HCT116 (cell line): ENCODE results near the gene BNIP5. TPM values are rescaled to one million over a fixed set of nuclear protein-coding genes. Genes with fewer than 3 reads are reported as not detected.

Experiments
- ATAC-seq: fragments of 200-7000 bp; cut with Tn5 transposase; 2 replicates; pipeline ENCODE4 v1.9.1; 2020; ENCODE audit warnings: mild to moderate bottlenecking, moderate library complexity
- BruUV-seq: library from RNA; stranded (reverse); fragments of 400-500 nt; replicated peaks from 2 replicates; lab custom pipeline; 2021; lab: Mats Ljungman, UMichigan
- CTCF ChIA-PET: fragments of 300-600 bp; sonication (Branson Sonifier 250); formaldehyde crosslinking; loops from one replicate; lab custom pipeline; 2021; ENCODE audit warnings: antibody characterized with exemption; lab: Charles Lee
- POLR2A ChIA-PET: fragments of 300-600, 350-600 bp; sonication (Branson Sonifier 250); formaldehyde crosslinking; loops from one replicate; lab custom pipeline; 2021; ENCODE audit warnings: antibody characterized with exemption; lab: Charles Lee
- RAD21 ChIA-PET, 2 experiments: fragments of 300-600 bp; sonication (Branson Sonifier 250); formaldehyde crosslinking; loops; one replicate each; lab custom pipeline; 2023; ENCODE audit warnings: low total read pairs in 2 of 2; ENCODE audit not compliant: uncharacterized antibody in 2 of 2, unreplicated experiment in 2 of 2, low non-redundant PET in 1 of 2; lab: Charles Lee
- DNase-seq: peaks from one replicate; pipeline ENCODE4 v3.0.0-alpha.2; 2010; ENCODE audit warnings: low read depth, low spot score
- H2AFZ ChIP-seq: fragments of 200-600 bp; shearing (Covaris generic), sonication (generic); 2 replicates; pipeline ENCODE4 v1.6.1; 2017; ENCODE audit warnings: low read depth, mixed run types, mixed read lengths, antibody characterized with exemption, low read length; ENCODE audit not compliant: poor library complexity, severe bottlenecking
- H3K27ac ChIP-seq: 2 replicates; pipeline ENCODE4 v1.5.1; 2012; ENCODE audit warnings: low read depth, low read length
- H3K27me3 ChIP-seq: fragments of 200-600 bp; sonication (generic); 2 replicates; pipeline ENCODE4 v1.6.1; 2016; ENCODE audit warnings: mixed run types, low read length, mixed read lengths; ENCODE audit not compliant: insufficient read depth
- H3K36me3 ChIP-seq, 2 experiments: fragments of 200-500 bp in 1 of 2; fragments of 200-600 bp in 1 of 2; sonication (Bioruptor generic) in 1 of 2; sonication (generic) in 1 of 2; 2 replicates each; pipeline versions ENCODE4 v1.5.1 to v1.6.1; 2014 to 2016; ENCODE audit warnings: low read length in 2 of 2, inconsistent platforms in 1 of 2, mixed read lengths in 1 of 2, mixed run types in 1 of 2; ENCODE audit not compliant: insufficient read depth in 2 of 2, control insufficient read depth in 1 of 2
- H3K4me1 ChIP-seq, 2 experiments: fragments of 200-600 bp in 1 of 2; sonication (generic) in 1 of 2; 2 replicates each; pipeline versions ENCODE4 v1.5.1 to v1.6.1; 2012 to 2017; ENCODE audit warnings: low read length in 2 of 2, inconsistent platforms in 1 of 2, mild to moderate bottlenecking in 1 of 2, mixed read lengths in 1 of 2, mixed run types in 1 of 2, moderate library complexity in 1 of 2; ENCODE audit not compliant: insufficient read depth in 2 of 2, control insufficient read depth in 1 of 2
- H3K4me2 ChIP-seq: fragments of 200-600 bp; sonication (generic); 2 replicates; pipeline ENCODE4 v1.6.1; 2017; ENCODE audit warnings: mixed run types, low read length, mixed read lengths
- H3K4me3 ChIP-seq, 2 experiments: fragments of 200-600 bp in 1 of 2; sonication (generic) in 1 of 2; replicated peaks in 1 of 2; 2 replicates each; pipeline ENCODE4 v1.5.1; 2011 to 2016; ENCODE audit warnings: low read length in 2 of 2, control low read depth in 1 of 2, low read depth in 1 of 2, mild to moderate bottlenecking in 1 of 2, mixed read lengths in 1 of 2, mixed run types in 1 of 2
- H3K79me2 ChIP-seq: fragments of 200-600 bp; sonication (generic); 2 replicates; pipeline ENCODE4 v1.6.1; 2017; ENCODE audit warnings: mild to moderate bottlenecking, mixed run types, low read length, moderate library complexity, mixed read lengths; ENCODE audit not compliant: insufficient read depth
- H3K9ac ChIP-seq: fragments of 200-600 bp; sonication (generic); 2 replicates; pipeline ENCODE4 v1.6.1; 2016; ENCODE audit warnings: low read length, mixed read lengths
- H3K9me2 ChIP-seq: fragments of 200-600 bp; sonication (generic), shearing (Covaris generic); 2 replicates; pipeline ENCODE4 v1.6.1; 2017; ENCODE audit warnings: mixed run types, mild to moderate bottlenecking, moderate library complexity; ENCODE audit not compliant: insufficient read depth
- H3K9me3 ChIP-seq, 2 experiments: fragments of 200-500 bp in 1 of 2; fragments of 200-600 bp in 1 of 2; sonication (Bioruptor generic) in 1 of 2; sonication (generic) in 1 of 2; 2 replicates each; pipeline ENCODE4 v1.6.1; 2014 to 2017; ENCODE audit warnings: low read length in 2 of 2, mixed read lengths in 2 of 2, inconsistent platforms in 1 of 2, low read depth in 1 of 2, mild to moderate bottlenecking in 1 of 2, mixed run types in 1 of 2, moderate library complexity in 1 of 2; ENCODE audit not compliant: control insufficient read depth in 1 of 2, insufficient read depth in 1 of 2
- H4K20me1 ChIP-seq: fragments of 200-600 bp; sonication (generic), shearing (Covaris generic); 2 replicates; pipeline ENCODE4 v1.6.1; 2017; ENCODE audit warnings: mixed run types, mild to moderate bottlenecking, moderate library complexity; ENCODE audit not compliant: insufficient read depth
- CEBPB ChIP-seq: IDR thresholded peaks from 2 replicates; pipeline ENCODE4 v1.6.1; 2012; ENCODE audit warnings: low read depth
- JUND ChIP-seq: IDR thresholded peaks from 2 replicates; pipeline ENCODE4 v1.6.1; 2012
- POLR2A ChIP-seq: IDR thresholded peaks from 2 replicates; pipeline ENCODE4 v1.7.0; 2011; ENCODE audit warnings: borderline replicate concordance; ENCODE audit not compliant: insufficient read depth, insufficient read length; ENCODE audit errors: extremely low read depth
- POLR2AphosphoS5 ChIP-seq: IDR thresholded peaks from 2 replicates; pipeline ENCODE4 v1.6.1; 2011; ENCODE audit warnings: mild to moderate bottlenecking, low read depth, low read length, moderate library complexity
- RAD21 ChIP-seq: IDR thresholded peaks from 2 replicates; pipeline ENCODE4 v1.6.1; 2012; ENCODE audit warnings: low read depth, mild to moderate bottlenecking
- SP1 ChIP-seq: IDR thresholded peaks from 2 replicates; pipeline ENCODE4 v1.6.1; 2012; ENCODE audit warnings: low read depth
- TCF7L2 ChIP-seq: IDR thresholded peaks from 2 replicates; pipeline ENCODE4 v1.7.0; 2011; ENCODE audit warnings: borderline replicate concordance, inconsistent platforms; ENCODE audit not compliant: insufficient read depth, insufficient read length; ENCODE audit errors: extremely low read depth
- YY1 ChIP-seq: IDR thresholded peaks from 2 replicates; pipeline ENCODE4 v1.6.1; 2011; ENCODE audit warnings: low read length, low read depth, moderate library complexity, mild to moderate bottlenecking; ENCODE audit not compliant: insufficient replicate concordance; ENCODE audit errors: extremely low read depth
- ZNF274 ChIP-seq: fragments of 200-500 bp; sonication (Bioruptor generic); IDR thresholded peaks from 2 replicates; pipeline ENCODE4 v1.6.1; 2014; ENCODE audit warnings: mild to moderate bottlenecking, low read depth, low read length, inconsistent platforms
- intact Hi-C: fragments of 100-400 bp; cut with micrococcal nuclease; formaldehyde crosslinking; loops from 2 replicates; pipeline ENCODE4 v1.10.0; 2022
- total RNA-seq: library from RNA; stranded (reverse); gene quantifications from one replicate; pipeline ENCODE4 v1.2.1, GENCODE V29; 2021; ENCODE audit not compliant: unreplicated experiment
- TF ChIP-seq, protein P1 (sequence below): IDR thresholded peaks from 2 replicates; pipeline ENCODE4 v1.6.1; 2011; ENCODE audit warnings: mild to moderate bottlenecking, low read length, moderate library complexity; ENCODE audit not compliant: insufficient replicate concordance; ENCODE audit errors: extremely low read depth
- TF ChIP-seq, protein P2 (sequence below), 3 experiments: fragments of 200-600 bp in 1 of 3; sonication (generic) in 1 of 3; IDR thresholded peaks in 2 of 3; conservative IDR thresholded peaks in 1 of 3; 2 replicates each; pipeline ENCODE4 v1.5.1; 2012 to 2017; ENCODE audit warnings: low read depth in 2 of 3, low read length in 2 of 3, antibody characterized with exemption in 1 of 3, borderline replicate concordance in 1 of 3, control low read depth in 1 of 3, mild to moderate bottlenecking in 1 of 3, mixed read lengths in 1 of 3, mixed run types in 1 of 3, moderate library complexity in 1 of 3; ENCODE audit not compliant: insufficient read depth in 1 of 3

BNIP5 gene
- total RNA-seq, 1 experiment from 2014 or later = not detected

DNA sequence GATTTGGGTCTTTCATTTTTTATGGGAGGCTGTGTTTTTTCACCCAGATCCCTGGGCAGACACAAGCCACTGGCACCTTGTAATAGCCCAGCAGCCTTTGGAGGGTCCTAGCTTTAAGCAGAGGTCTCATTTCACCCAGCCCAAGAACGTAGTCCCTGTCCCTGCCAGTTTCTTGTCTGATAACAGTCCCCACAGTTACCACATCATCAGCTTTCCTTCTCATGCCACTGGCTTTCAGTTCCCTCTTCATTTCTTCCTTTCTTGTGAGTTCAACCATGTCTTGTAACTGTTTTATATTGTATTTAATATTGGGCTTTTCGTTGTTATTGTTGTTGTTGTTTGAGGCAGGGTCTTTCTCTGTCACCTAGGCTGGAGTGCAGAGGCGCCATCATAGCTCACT is 56.2 kb downstream of the BNIP5 start:
- no peak overlapping the region for H3K4me2 ChIP-seq

More for the DNA sequence above, 56.2 kb downstream of the BNIP5 start:
- no peak overlapping the region for H2AFZ ChIP-seq
- no peaks in the 10 kb centered on the region for H3K36me3 ChIP-seq
- CTCF ChIA-PET = interaction anchor here (0.8 kb wide), 1 partner anchor 22 kb away, joined by 3 read pairs; no protein-coding TSS in a partner anchor
- no peak overlapping the region for H3K27ac ChIP-seq
- H3K9ac ChIP-seq = no peak overlapping the region
- no peaks in the 10 kb centered on the region for H3K9me2 ChIP-seq
- H3K27me3 ChIP-seq = peaks cover 12% of the 10 kb centered on the region; the same call in 1 of the 2 replicates
- H4K20me1 ChIP-seq = no peaks in the 10 kb centered on the region
- no peaks in the 10 kb centered on the region for H3K4me1 ChIP-seq
- H3K79me2 ChIP-seq = no peaks in the 10 kb centered on the region
- RAD21 ChIA-PET = no interaction called here
- TF ChIP-seq ZNF274 = no peak
- TF ChIP-seq YY1 = no peak
- no peak for TF ChIP-seq CEBPB
- TF ChIP-seq POLR2A = no peak
- no peak for TF ChIP-seq JUND
- TF ChIP-seq, protein P1, sequence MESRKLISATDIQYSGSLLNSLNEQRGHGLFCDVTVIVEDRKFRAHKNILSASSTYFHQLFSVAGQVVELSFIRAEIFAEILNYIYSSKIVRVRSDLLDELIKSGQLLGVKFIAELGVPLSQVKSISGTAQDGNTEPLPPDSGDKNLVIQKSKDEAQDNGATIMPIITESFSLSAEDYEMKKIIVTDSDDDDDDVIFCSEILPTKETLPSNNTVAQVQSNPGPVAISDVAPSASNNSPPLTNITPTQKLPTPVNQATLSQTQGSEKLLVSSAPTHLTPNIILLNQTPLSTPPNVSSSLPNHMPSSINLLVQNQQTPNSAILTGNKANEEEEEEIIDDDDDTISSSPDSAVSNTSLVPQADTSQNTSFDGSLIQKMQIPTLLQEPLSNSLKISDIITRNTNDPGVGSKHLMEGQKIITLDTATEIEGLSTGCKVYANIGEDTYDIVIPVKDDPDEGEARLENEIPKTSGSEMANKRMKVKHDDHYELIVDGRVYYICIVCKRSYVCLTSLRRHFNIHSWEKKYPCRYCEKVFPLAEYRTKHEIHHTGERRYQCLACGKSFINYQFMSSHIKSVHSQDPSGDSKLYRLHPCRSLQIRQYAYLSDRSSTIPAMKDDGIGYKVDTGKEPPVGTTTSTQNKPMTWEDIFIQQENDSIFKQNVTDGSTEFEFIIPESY = no peak
- no peak for TF ChIP-seq SP1
- no peak for TF ChIP-seq RAD21
- TF ChIP-seq POLR2AphosphoS5 = no peak
- TF ChIP-seq, protein P2, sequence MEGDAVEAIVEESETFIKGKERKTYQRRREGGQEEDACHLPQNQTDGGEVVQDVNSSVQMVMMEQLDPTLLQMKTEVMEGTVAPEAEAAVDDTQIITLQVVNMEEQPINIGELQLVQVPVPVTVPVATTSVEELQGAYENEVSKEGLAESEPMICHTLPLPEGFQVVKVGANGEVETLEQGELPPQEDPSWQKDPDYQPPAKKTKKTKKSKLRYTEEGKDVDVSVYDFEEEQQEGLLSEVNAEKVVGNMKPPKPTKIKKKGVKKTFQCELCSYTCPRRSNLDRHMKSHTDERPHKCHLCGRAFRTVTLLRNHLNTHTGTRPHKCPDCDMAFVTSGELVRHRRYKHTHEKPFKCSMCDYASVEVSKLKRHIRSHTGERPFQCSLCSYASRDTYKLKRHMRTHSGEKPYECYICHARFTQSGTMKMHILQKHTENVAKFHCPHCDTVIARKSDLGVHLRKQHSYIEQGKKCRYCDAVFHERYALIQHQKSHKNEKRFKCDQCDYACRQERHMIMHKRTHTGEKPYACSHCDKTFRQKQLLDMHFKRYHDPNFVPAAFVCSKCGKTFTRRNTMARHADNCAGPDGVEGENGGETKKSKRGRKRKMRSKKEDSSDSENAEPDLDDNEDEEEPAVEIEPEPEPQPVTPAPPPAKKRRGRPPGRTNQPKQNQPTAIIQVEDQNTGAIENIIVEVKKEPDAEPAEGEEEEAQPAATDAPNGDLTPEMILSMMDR (IDR thresholded peaks at IDR 0.05 in 2 of 3, conservative IDR thresholded peaks at IDR 0.05 in 1 of 3; ENCODE audit: borderline replicate concordance in 1 of 3, insufficient read depth in 1 of 3, low read depth in 2 of 3, low read length in 2 of 3) = no peak
- no peak for TF ChIP-seq TCF7L2
- POLR2A ChIA-PET = no interaction called here
- no peaks in the 10 kb centered on the region for H3K9me3 ChIP-seq
- intact Hi-C loops = no loop called here
- ATAC-seq (no peak), DNase-seq (no peak)
- BruUV-seq = no TSS peak
- H3K4me3 ChIP-seq = no peak overlapping the region
